HuH-7.5 (cell line): ENCODE measurements around the gene AWAT1.
"Not testable (repeated sequence)": the region's sequence is repeated elsewhere in the genome, so short reads cannot be mapped to it uniquely, and the experiment has no call there.

ENCODE experiments used
- DNase-seq: peaks from one replicate; pipeline ENCODE4 v3.0.0; 2011; ENCODE audit warnings: low spot score

The AWAT1 gene

DNA sequence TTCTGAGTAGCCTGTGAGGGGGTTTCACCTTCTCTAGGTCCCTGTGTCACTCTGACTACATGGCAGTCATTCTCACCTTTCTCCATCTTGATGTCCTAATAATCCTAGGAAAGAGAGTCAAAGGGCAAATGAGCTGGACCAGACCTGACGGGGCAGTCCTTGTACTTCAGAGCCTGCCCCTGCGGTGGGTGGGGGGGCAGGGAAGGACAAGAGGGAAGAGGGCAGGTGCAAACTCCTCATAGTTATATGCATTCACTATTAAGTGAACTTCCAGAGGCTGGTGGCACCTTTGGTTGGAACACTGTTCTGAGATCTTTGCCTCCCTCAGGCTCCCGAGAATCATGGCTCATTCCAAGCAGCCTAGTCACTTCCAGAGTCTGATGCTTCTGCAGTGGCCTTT is at the start of gene AWAT1:
TSS of gene AWAT1 (plus strand) at position 301 of the 400 bp plus-strand sequence. CDS start at position 342, 41 bp downstream.
- DNase-seq, result no peak

DNA sequence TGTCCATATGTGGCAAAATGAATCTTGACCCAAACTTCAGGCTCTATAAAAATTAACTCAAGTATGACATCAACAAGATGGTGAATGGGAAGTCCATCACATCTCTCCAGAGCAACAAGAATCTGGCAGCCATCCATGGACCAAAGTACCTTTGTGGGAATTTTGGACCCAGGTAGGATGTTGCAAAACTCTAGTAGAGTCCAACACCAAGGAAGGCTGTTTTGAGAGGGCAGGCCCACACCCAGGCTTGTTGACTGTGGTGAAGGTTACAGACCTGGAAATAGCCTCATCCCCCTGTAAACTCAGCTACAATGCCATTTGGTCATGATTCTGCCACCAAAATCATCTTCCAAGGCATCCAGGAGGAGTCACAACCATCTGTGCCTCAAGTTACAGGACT is 44.2 kb upstream of the AWAT1 start:
- DNase-seq, result no peak

GRCh38 chrX:70196961-70197720 is 37.3 kb upstream of the AWAT1 start:
- DNase-seq, result no peak

GRCh38 chrX:70201732-70202131 is 32.7 kb upstream of the AWAT1 start:
- DNase-seq, result no peak

- no peak for DNase-seq
Measured at GRCh38 chrX:70208479-70208878, 26.0 kb upstream of the AWAT1 start.

DNA sequence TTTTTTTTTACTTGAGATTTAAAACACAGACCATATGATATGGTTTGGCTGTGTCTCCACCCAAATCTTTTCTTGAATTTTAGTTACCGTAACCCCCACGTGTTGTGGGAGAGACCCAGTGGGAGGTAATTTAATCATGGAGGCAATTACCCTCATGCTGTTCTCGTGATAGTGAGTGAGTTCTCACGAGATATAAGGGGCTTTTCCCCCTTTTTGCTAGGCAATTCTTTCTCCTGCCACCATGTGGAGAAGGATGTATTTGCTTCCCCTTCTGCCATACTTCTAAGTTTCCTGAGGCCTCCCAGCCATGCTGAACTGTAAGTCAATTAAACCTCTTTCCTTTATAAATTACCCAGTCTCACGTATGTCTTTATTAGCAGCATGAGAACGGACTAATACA is 24.9 kb upstream of the AWAT1 start:
- DNase-seq, result not testable (repeated sequence)

GRCh38 chrX:70219938-70220764 is 14.3 kb upstream of the AWAT1 start:
- DNase-seq, result no peak

GRCh38 chrX:70226048-70226447 is 8.4 kb upstream of the AWAT1 start:
- no peak for DNase-seq

DNA sequence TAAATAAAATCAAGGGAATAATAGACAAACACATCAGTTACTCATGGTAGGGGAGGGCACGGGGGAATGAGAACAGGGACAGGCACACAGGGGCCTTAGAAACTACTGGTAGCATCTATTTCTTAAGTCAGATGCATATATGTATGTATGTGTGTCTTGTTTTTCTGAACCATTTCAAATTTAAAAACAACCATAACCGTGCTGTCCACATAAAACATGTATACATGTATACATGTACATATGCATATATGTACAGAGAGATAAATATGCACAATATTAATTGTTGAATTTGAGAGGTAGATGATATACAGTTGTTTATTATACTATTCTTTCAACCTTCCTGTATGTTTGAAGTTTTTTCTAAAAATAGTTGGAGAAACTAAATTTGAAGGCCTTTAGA is 7.8 kb upstream of the AWAT1 start:
- no peak for DNase-seq

- DNase-seq, result no peak
Measured at GRCh38 chrX:70231666-70232065, 2.8 kb upstream of the AWAT1 start.

GRCh38 chrX:70240751-70241150 is 6.3 kb downstream of the AWAT1 start:
- DNase-seq, result no peak

- no peak for DNase-seq
Measured at GRCh38 chrX:70241501-70241900, 7.0 kb downstream of the AWAT1 start.

GRCh38 chrX:70243601-70244000 is 9.1 kb downstream of the AWAT1 start:
- DNase-seq, result not testable (repeated sequence)

DNA sequence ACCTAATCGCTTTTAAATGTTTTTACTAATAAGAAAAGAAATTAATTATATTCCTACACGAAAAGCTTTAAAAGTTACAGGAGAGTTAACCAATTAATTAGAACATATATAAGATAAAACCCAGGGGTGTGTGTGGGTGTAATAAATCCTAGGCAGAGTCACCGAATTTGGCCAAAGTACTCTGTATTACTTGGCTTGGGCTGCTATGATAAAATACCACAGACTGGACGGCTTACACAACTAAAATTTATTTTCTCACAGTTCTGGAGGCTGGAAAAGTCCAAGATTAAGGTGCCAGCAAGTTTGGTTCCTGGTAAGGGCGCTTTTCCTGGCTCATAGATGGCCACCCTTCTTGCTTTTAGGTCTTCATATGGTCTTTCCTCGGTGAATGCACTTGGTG is 10.4 kb downstream of the AWAT1 start:
- no peak for DNase-seq

- no peak for DNase-seq
Measured at GRCh38 chrX:70247252-70247651, 12.8 kb downstream of the AWAT1 start.

DNA sequence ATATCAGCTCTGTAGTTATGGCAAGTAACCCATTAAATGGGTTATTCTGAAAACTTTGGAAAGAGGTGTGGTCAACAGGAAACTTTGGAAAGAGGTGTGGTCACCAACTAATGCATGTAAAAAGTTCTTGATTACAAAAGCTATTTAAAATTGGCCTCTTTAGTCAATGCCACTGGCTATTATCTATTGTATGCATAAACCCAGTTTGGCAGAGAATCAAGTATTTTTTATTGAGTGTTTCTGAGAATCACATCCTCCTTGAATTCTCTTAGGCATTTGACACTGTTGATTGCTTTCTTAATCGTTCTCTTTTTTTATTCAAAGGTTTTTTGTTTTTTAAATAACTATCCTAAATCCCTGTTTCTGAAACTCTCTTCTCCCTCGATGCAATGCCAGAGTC is 18.0 kb downstream of the AWAT1 start:
- no peak for DNase-seq

GRCh38 chrX:70253377-70254062 is 19.1 kb downstream of the AWAT1 start:
- no peak for DNase-seq

GRCh38 chrX:70254063-70254400 is 19.6 kb downstream of the AWAT1 start:
- DNase-seq, result no peak

DNA sequence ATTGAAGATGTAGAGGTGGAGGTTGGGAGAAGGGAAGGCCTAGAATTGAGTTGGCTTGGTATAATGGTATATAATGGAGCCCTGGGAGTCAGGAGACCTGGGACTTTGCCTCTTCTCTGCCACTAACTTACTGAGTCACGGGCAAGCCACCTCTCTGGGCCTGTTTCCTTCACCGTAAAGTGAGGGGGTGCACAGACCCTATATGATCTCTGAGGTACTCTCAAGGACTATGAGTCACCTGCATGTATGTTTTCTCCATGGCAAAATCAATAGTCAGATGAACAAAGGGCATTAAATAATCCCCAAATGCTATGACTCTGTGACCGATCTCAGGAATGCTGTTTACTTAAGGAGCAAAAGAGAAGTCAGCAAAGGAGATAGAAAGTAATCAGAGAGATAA is 20.5 kb downstream of the AWAT1 start:
- no peak for DNase-seq

DNA sequence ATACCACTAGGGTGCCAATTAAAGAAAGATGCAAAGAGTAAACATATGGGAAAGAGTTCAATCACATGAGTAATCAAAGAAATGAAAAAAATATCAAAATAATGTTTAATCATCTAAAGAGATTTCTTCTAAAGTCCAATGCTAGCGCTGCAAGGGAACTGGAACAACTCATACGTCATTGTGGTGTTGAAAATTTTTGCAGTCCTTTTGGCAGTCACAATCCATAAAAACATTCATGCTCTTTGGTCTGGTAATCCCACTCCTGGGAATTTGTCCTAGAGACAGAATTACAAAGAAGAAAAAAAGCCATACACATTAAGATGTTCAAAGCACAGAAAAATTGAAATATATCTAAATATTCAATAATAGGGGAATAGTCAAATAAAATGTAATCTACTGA is 21.0 kb downstream of the AWAT1 start:
- DNase-seq, result no peak

DNA sequence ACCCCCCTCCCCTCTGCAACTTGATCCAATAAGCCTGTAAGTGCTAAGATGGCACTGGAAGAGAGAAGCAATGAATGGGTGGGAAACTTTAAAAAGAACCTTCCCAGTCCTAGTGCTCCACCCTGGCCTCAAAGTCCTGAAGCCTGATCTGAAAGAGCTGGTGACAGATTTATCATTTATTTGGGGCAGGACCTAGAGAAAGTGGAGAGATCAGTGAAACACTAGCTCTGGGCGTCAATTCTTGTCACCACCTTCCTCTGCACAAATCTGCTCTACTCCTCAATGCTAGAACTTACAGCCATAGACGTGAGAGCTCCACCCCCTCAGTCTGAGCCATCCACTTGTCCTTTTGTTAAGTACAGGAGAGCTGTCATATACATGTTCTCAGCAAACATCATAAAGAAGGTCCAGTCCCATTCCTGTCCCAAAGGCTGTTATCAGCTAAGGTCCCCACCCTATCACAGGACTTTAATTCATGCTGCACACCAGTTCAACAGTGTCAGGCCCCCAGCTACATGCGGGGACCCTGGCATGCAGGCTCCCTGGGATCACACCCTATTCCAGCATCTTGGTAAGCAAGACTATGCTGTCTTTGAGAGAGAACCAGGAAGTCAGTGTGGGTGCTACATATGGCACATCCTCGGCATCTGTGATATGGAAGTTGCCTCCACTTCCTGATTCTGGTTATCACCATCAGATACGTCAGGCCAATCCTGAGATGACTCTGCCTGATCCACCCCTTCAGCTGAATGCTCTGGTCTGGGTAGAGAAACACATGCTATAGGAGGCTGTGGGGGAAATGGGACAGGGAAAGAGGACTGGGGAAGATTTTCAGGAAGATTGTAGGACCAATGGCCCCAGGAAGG is 23.2 kb downstream of the AWAT1 start:
- no peak for DNase-seq

DNA sequence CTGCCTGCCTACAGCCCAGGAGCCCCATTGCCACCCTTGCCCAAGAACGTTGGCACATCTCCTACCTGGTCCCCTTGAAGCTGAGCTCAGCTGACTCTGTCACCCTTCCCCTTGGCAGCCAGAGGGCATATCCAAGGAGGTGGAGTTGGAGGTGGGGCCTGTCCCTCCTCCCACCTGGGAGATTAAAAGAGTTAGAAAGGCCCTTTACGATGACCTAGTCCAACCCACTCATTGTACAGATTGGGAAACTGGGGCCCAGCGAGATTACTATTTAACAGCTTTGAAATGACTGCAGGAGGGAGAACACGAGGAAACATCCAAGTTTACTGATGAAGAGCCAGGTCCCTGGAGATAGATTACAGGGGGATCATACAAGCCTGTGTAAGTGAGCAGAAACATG is 25.6 kb downstream of the AWAT1 start, which contains the start of gene P2RY4:
TSS of gene P2RY4 (minus strand) at position 101 of the 400 bp plus-strand sequence. CDS start 580 bp downstream, outside the sequence.
- no peak for DNase-seq
